IMR-90 (cell line): ENCODE results near the gene SPATA13. TPM values are rescaled to one million over a fixed set of nuclear protein-coding genes. Genes with fewer than 3 reads are reported as not detected.
A peak's percentile ranks its signal among the peaks of the same experiment; 100 is the strongest.

Experiments
- ATAC-seq: fragments of 200-7000 bp; cut with Tn5 transposase; 2 replicates; pipeline ENCODE4 v1.9.1; 2020; ENCODE audit warnings: low read depth, mild to moderate bottlenecking, moderate library complexity
- BruUV-seq: library from RNA; stranded (reverse); fragments of 400-500 nt; replicated peaks from 2 replicates; lab custom pipeline; 2021; lab: Mats Ljungman, UMichigan
- CTCF ChIA-PET: fragments of 300-600 bp; formaldehyde crosslinking; extraction: SDS; loops from one replicate; lab custom pipeline; 2021; ENCODE audit warnings: antibody characterized with exemption; lab: Yijun Ruan, JAX
- POLR2A ChIA-PET: fragments of 300-600 bp; sonication (Branson Sonifier 250); formaldehyde crosslinking; loops from one replicate; lab custom pipeline; 2022; ENCODE audit warnings: antibody characterized with exemption; ENCODE audit not compliant: unreplicated experiment; lab: Charles Lee
- DNase-seq: peaks from one replicate; pipeline ENCODE4 v3.0.0; 2013
- H2AFZ ChIP-seq: replicated peaks from 2 replicates; pipeline ENCODE3; 2013; ENCODE audit warnings: low read length, mild to moderate bottlenecking; ENCODE audit not compliant: poor library complexity
- H2AK5ac ChIP-seq: 2 replicates; pipeline ENCODE4 v1.6.1; 2013; ENCODE audit warnings: low read depth, low read length, inconsistent platforms
- H2AK9ac ChIP-seq: replicated peaks from 2 replicates; pipeline ENCODE3; 2013; ENCODE audit warnings: mild to moderate bottlenecking, low read depth, low read length, moderate library complexity; ENCODE audit not compliant: poor library complexity
- H2BK120ac ChIP-seq: 2 replicates; pipeline ENCODE4 v1.6.1; 2013; ENCODE audit warnings: low read depth, low read length, inconsistent platforms
- H2BK15ac ChIP-seq: 3 replicates; pipeline ENCODE4 v1.6.1; 2013; ENCODE audit warnings: low read depth, low read length, inconsistent platforms
- H2BK20ac ChIP-seq: 2 replicates; pipeline ENCODE4 v1.6.1; 2013; ENCODE audit warnings: low read depth, mild to moderate bottlenecking, inconsistent platforms, low read length, moderate library complexity
- H2BK5ac ChIP-seq: 2 replicates; pipeline ENCODE4 v1.6.1; 2013; ENCODE audit warnings: mild to moderate bottlenecking, low read depth, low read length, inconsistent platforms; ENCODE audit not compliant: poor library complexity, severe bottlenecking
- H3K14ac ChIP-seq: replicated peaks from 2 replicates; pipeline ENCODE4 v1.6.1; 2013; ENCODE audit warnings: low read depth, low read length, inconsistent platforms
- H3K18ac ChIP-seq: 2 replicates; pipeline ENCODE4 v1.6.1; 2013; ENCODE audit warnings: low read depth, low read length, control low read depth
- H3K23ac ChIP-seq: 2 replicates; pipeline ENCODE4 v1.6.1; 2013; ENCODE audit warnings: low read depth, low read length, inconsistent platforms
- H3K27ac ChIP-seq: 2 replicates; pipeline ENCODE4 v1.5.1; 2013; ENCODE audit warnings: mild to moderate bottlenecking, control low read depth, low read length; ENCODE audit not compliant: insufficient read depth
- H3K27me3 ChIP-seq: 2 replicates; pipeline ENCODE4 v1.6.1; 2013; ENCODE audit warnings: low read length; ENCODE audit not compliant: control insufficient read depth, insufficient read depth
- H3K36me3 ChIP-seq: 2 replicates; pipeline ENCODE4 v1.6.1; 2013; ENCODE audit warnings: low read length, mixed read lengths; ENCODE audit not compliant: control insufficient read depth, insufficient read depth
- H3K4ac ChIP-seq: 2 replicates; pipeline ENCODE4 v1.6.1; 2013; ENCODE audit warnings: low read depth, low read length, inconsistent platforms
- H3K4me1 ChIP-seq: 2 replicates; pipeline ENCODE4 v1.6.1; 2013; ENCODE audit warnings: low read length, mixed read lengths; ENCODE audit not compliant: control insufficient read depth, insufficient read depth
- H3K4me2 ChIP-seq: 2 replicates; pipeline ENCODE4 v1.6.1; 2013; ENCODE audit warnings: low read depth, mild to moderate bottlenecking, control low read depth, low read length, moderate library complexity
- H3K4me3 ChIP-seq: 2 replicates; pipeline ENCODE4 v1.5.1; 2013; ENCODE audit warnings: low read depth, mild to moderate bottlenecking, control low read depth, low read length, moderate library complexity; ENCODE audit not compliant: insufficient read depth
- H3K56ac ChIP-seq: 2 replicates; pipeline ENCODE4 v1.6.1; 2013; ENCODE audit warnings: low read length, inconsistent platforms; ENCODE audit not compliant: insufficient read depth; ENCODE audit errors: extremely low read depth
- H3K79me1 ChIP-seq, 2 experiments: 2 replicates each; pipeline ENCODE4 v1.6.1; 2013; ENCODE audit warnings: low read length in 2 of 2, inconsistent platforms in 1 of 2, low read depth in 1 of 2
- H3K9ac ChIP-seq: 2 replicates; pipeline ENCODE4 v1.6.1; 2013; ENCODE audit warnings: low read depth, low read length, control low read depth
- H3K9me1 ChIP-seq: 2 replicates; pipeline ENCODE4 v1.6.1; 2013; ENCODE audit warnings: low read length, inconsistent platforms; ENCODE audit not compliant: insufficient read depth
- H3K9me3 ChIP-seq: 2 replicates; pipeline ENCODE4 v1.6.1; 2013; ENCODE audit warnings: low read length; ENCODE audit not compliant: control insufficient read depth, insufficient read depth
- H4K20me1 ChIP-seq: 2 replicates; pipeline ENCODE4 v1.6.1; 2013; ENCODE audit warnings: low read length, inconsistent platforms; ENCODE audit not compliant: insufficient read depth
- H4K5ac ChIP-seq: 2 replicates; pipeline ENCODE4 v1.6.1; 2013; ENCODE audit warnings: mild to moderate bottlenecking, low read depth, low read length, control low read depth
- H4K8ac ChIP-seq, 2 experiments: 2 replicates each; pipeline ENCODE4 v1.6.1; 2013; ENCODE audit warnings: low read depth in 2 of 2, low read length in 2 of 2, control low read depth in 1 of 2, inconsistent platforms in 1 of 2
- H4K91ac ChIP-seq: 2 replicates; pipeline ENCODE4 v1.6.1; 2013; ENCODE audit warnings: low read depth, low read length, inconsistent platforms; ENCODE audit not compliant: insufficient read depth
- BHLHE40 ChIP-seq: fragments of 150-350 bp; IDR thresholded peaks from 2 replicates; pipeline ENCODE4 v1.6.1; 2016; ENCODE audit warnings: mild to moderate bottlenecking, low read depth, low read length
- CEBPB ChIP-seq: IDR thresholded peaks from 2 replicates; pipeline ENCODE4 v1.6.1; 2012; ENCODE audit warnings: low read depth, low read length, improper control_type of control experiment
- CTCF ChIP-seq: conservative IDR thresholded peaks from 2 replicates; pipeline ENCODE4 v1.5.1; 2012; ENCODE audit warnings: mild to moderate bottlenecking, low read depth, low read length, improper control_type of control experiment
- ELK1 ChIP-seq: fragments of 150-350 bp; IDR thresholded peaks from 2 replicates; pipeline ENCODE4 v1.6.1; 2016; ENCODE audit warnings: low read depth, mild to moderate bottlenecking, low read length, moderate library complexity, borderline replicate concordance
- FOS ChIP-seq: fragments of 150-350 bp; IDR thresholded peaks from 2 replicates; pipeline ENCODE4 v1.6.1; 2016; ENCODE audit warnings: low read depth, low read length
- NFE2L2 ChIP-seq: fragments of 150-350 bp; IDR thresholded peaks from 2 replicates; pipeline ENCODE4 v1.6.1; 2016; ENCODE audit warnings: low read depth, mild to moderate bottlenecking, low read length
- POLR2A ChIP-seq: IDR thresholded peaks from 2 replicates; pipeline ENCODE4 v1.6.1; 2012; ENCODE audit warnings: mild to moderate bottlenecking, low read depth, low read length
- RAD21 ChIP-seq: IDR thresholded peaks from 2 replicates; pipeline ENCODE4 v1.6.1; 2012; ENCODE audit warnings: low read length, improper control_type of control experiment
- RCOR1 ChIP-seq: IDR thresholded peaks from 2 replicates; pipeline ENCODE4 v1.6.1; 2012; ENCODE audit warnings: mild to moderate bottlenecking, low read length, improper control_type of control experiment; ENCODE audit not compliant: insufficient replicate concordance
- RFX5 ChIP-seq: IDR thresholded peaks from 2 replicates; pipeline ENCODE4 v1.8.0; 2012; ENCODE audit warnings: low read depth, mild to moderate bottlenecking, low read length, moderate library complexity
- USF2 ChIP-seq: fragments of 150-350 bp; IDR thresholded peaks from 2 replicates; pipeline ENCODE4 v1.6.1; 2017; ENCODE audit warnings: mild to moderate bottlenecking, antibody characterized with exemption, low read length, low read depth
- WGBS, 2 experiments: methylation state at CpG; one replicate each; pipeline versions ENCODE4 v1.1.5 to v1.1.7; 2013; ENCODE audit warnings: missing lambda C conversion rate in 2 of 2; ENCODE audit not compliant: insufficient read length in 1 of 2; ENCODE audit errors: extremely low coverage in 2 of 2; 5-methylcytosine and 5-hydroxymethylcytosine counted together
- dilution Hi-C: fragments of 300-500 bp; cut with HindIII; formaldehyde crosslinking; loops from one replicate; pipeline ENCODE4 v1.14.3; 2018; ENCODE audit warnings: low sequenced_read_pairs; ENCODE audit not compliant: unreplicated experiment
- in situ Hi-C: fragments of 300-500 bp; cut with MboI; formaldehyde crosslinking; loops from 3 replicates; pipeline ENCODE4 v1.14.3; 2019; ENCODE audit warnings: low sequenced_read_pairs, inconsistent platforms, mixed read lengths
- intact Hi-C: fragments of 100-400 bp; cut with micrococcal nuclease; formaldehyde crosslinking; loops from 2 replicates; pipeline ENCODE4 v1.10.0; 2022
- polyA plus RNA-seq, 3 experiments: library from polyadenylated mRNA; depleted of rRNA; stranded (reverse); fragments of >200 nt; gene quantifications; 2 replicates each; pipeline ENCODE4 v1.2.3, GENCODE V29; 2012; ENCODE audit warnings: low replicate concordance in 1 of 3
- total RNA-seq: library from RNA; depleted of rRNA; stranded (reverse); fragments of >200 nt; gene quantifications from 2 replicates; pipeline ENCODE4 v1.2.3, GENCODE V29; 2012

Gene SPATA13
- total and polyA plus RNA-seq, 2 of the 4 experiments (the other 2 are of a cell fraction): 10.5 to 12.5 TPM

GRCh38 chr13:24279327-24280110, 119.0 kb downstream of the SPATA13 start (continued):
- TF ChIP-seq RCOR1: no peak

GRCh38 chr13:24280720-24281119, 120.2 kb downstream of the SPATA13 start:
- Histone ChIP-seq H3K9ac (no peak overlapping the region), H3K27me3 (no peaks in the 10 kb centered on the region), H3K9me1 (0 out of 2 replicates have a peak, but pooled peaks cover 3% of the 10 kb centered on the region), H3K4me1 (peaks cover 4% of the 10 kb centered on the region; the same call in 1 of the 2 replicates), H3K4me2 (no peak overlapping the region), H4K91ac (no peak overlapping the region), H2BK120ac (no peak overlapping the region), H3K23ac (no peak overlapping the region), H3K4me3 (no peak overlapping the region), H4K8ac (no peak overlapping the region), H2BK15ac (no peak overlapping the region), H3K14ac (no peak overlapping the region), H3K79me1 (peaks cover 3 to 27% of the 10 kb centered on the region in 2 experiments; a peak in 3 of 4 replicates), H3K4ac (no peak overlapping the region), H4K5ac (no peak overlapping the region), H3K56ac (no peak overlapping the region), H3K27ac (no peak overlapping the region), H2AFZ (no peak overlapping the region), H2BK5ac (no peak overlapping the region), H2BK20ac (no peak overlapping the region), H2AK5ac (no peak overlapping the region), H2AK9ac (no peak overlapping the region), H3K9me3 (no peaks in the 10 kb centered on the region), H3K36me3 (peaks cover 10% of the 10 kb centered on the region), H3K18ac (no peak overlapping the region), H4K20me1 (no peaks in the 10 kb centered on the region)
- ChIA-PET POLR2A (no interaction called here), CTCF (interaction anchor here (1.3 kb wide), 1 partner anchor 11 kb away, joined by 3 read pairs; no protein-coding TSS in a partner anchor)
- intact Hi-C loops (no loop called here), dilution Hi-C loops (no loop called here), in situ Hi-C loops (no loop called here)
- DNase-seq (peak; percentile 20), ATAC-seq (no peak; the same call in 1 of the 2 replicates)
- no peak for TF ChIP-seq RCOR1
- TF ChIP-seq RAD21: no peak
- TF ChIP-seq USF2: no peak
- TF ChIP-seq FOS: no peak
- TF ChIP-seq ELK1: no peak
- TF ChIP-seq RFX5: no peak
- no peak for TF ChIP-seq CEBPB
- no peak for TF ChIP-seq CTCF
- no peak for TF ChIP-seq NFE2L2
- TF ChIP-seq POLR2A: no peak
- TF ChIP-seq BHLHE40: no peak
- no TSS peak for BruUV-seq
- 63% methylated on average over 4 of the region's 7 CpGs; no CpG with 5 or more reads in 1 of the 2 experiments for WGBS, 2 experiments
